K562 (cell line): ENCODE results near the gene GPT2. TPM values are rescaled to one million over a fixed set of nuclear protein-coding genes. Genes with fewer than 3 reads are reported as not detected.

Source experiments
- CBFA2T3 ChIP-seq: fragments of 450-650 bp; IDR thresholded peaks from 2 replicates; pipeline ENCODE4 v1.6.1; 2017
- CBX8 ChIP-seq: fragments of 200-600 bp; sonication (generic); IDR thresholded peaks from 2 replicates; pipeline ENCODE4 v1.6.1; 2012; ENCODE audit warnings: borderline replicate concordance, mixed run types, low read depth, mild to moderate bottlenecking, moderate library complexity, mixed read lengths, low read length, control low read depth, inconsistent platforms; ENCODE audit not compliant: poor library complexity, severe bottlenecking; ENCODE audit errors: extremely low read depth
- HNRNPUL1 ChIP-seq: fragments of 200-400 bp; formaldehyde crosslinking; IDR thresholded peaks from 2 replicates; pipeline ENCODE4 v1.6.1; 2017; ENCODE audit warnings: low read length
- KLF16 ChIP-seq: IDR thresholded peaks from 2 replicates; pipeline ENCODE4 v1.6.1; 2016; ENCODE audit warnings: antibody characterized with exemption
- MCM2 ChIP-seq: fragments of 450-650 bp; IDR thresholded peaks from 2 replicates; pipeline ENCODE4 v1.6.1; 2017; ENCODE audit warnings: low read depth, mild to moderate bottlenecking
- MTF1 ChIP-seq: fragments of 250-450 bp; sonication (Bioruptor Pico); IDR thresholded peaks from 2 replicates; pipeline ENCODE4 v1.9.0; 2021; ENCODE audit warnings: moderate library complexity, mild to moderate bottlenecking, inconsistent platforms, borderline replicate concordance
- RUNX1 ChIP-seq: sonication (generic); IDR thresholded peaks from 2 replicates; pipeline ENCODE4 v1.6.1; 2016; ENCODE audit warnings: antibody characterized with exemption, low read depth
- TCFL5 ChIP-seq: fragments of 250-450 bp; sonication (Bioruptor Pico); conservative IDR thresholded peaks from 2 replicates; pipeline ENCODE4 v1.6.1; 2021; ENCODE audit warnings: mild to moderate bottlenecking, moderate library complexity, matching md5 sums
- ZNF212 ChIP-seq: fragments of 450-650 bp; formaldehyde crosslinking; IDR thresholded peaks from 2 replicates; pipeline ENCODE4 v1.4.0; 2020; ENCODE audit warnings: mild to moderate bottlenecking
- ZNF780A ChIP-seq: fragments of 250-450 bp; sonication (Bioruptor Pico); IDR thresholded peaks from 2 replicates; pipeline ENCODE4 v1.5.0; 2021; ENCODE audit warnings: mild to moderate bottlenecking
- polyA plus RNA-seq, 8 experiments: library from polyadenylated mRNA; depleted of rRNA in 4 of 8; stranded (reverse) in 5 of 8; unstranded in 3 of 8; fragments of >200 nt; fragmentation: Nextera tagmentation in 2 of 8; fragmentation: Illumina TruSeq in 1 of 8; extraction: Ambion mirVana in 2 of 8; extraction: Trizol in 1 of 8; gene quantifications; 2 replicates each; pipeline versions ENCODE4 v1.2.1 to v1.2.3, GENCODE V29; 2011 to 2014; ENCODE audit warnings: inconsistent platforms in 1 of 8, missing spikeins in 1 of 8
- total RNA-seq, 7 experiments: library from RNA; depleted of rRNA in 6 of 7; stranded (reverse); fragments of >200 nt in 6 of 7; fragmentation: Illumina TruSeq in 2 of 7; extraction: Trizol in 2 of 7; gene quantifications; 2 replicates each; pipeline versions ENCODE4 v1.2.1 to v1.2.3, GENCODE V29; 2011 to 2021; ENCODE audit warnings: low replicate concordance in 1 of 7
- TF ChIP-seq, protein P1 (sequence below): IDR thresholded peaks from 2 replicates; pipeline ENCODE4 v1.6.1; 2011; ENCODE audit not compliant: insufficient read length; ENCODE audit errors: extremely low read depth
- TF ChIP-seq, protein P2 (sequence below): sonication (generic); formaldehyde crosslinking; IDR thresholded peaks from 2 replicates; pipeline ENCODE4 v1.8.1; 2023; ENCODE audit warnings: mild to moderate bottlenecking, missing genetic modification reagents
- TF ChIP-seq, protein P3 (sequence below): fragments of 450-650 bp; IDR thresholded peaks from 2 replicates; pipeline ENCODE4 v1.6.1; 2016; ENCODE audit warnings: antibody characterized with exemption
- TF ChIP-seq, protein P4 (sequence below), 2 experiments: fragments of 450-650 bp; IDR thresholded peaks; 2 replicates each; pipeline ENCODE4 v1.6.1; 2016; ENCODE audit warnings: mild to moderate bottlenecking in 2 of 2, borderline replicate concordance in 1 of 2, low read depth in 1 of 2, moderate library complexity in 1 of 2

The GPT2 gene
- total and polyA plus RNA-seq, 9 of the 15 experiments (the other 6 are each of a cell fraction or from before 2014, with no cell fraction given), result 0.79 to 14.4 (median 5.8) TPM

DNA sequence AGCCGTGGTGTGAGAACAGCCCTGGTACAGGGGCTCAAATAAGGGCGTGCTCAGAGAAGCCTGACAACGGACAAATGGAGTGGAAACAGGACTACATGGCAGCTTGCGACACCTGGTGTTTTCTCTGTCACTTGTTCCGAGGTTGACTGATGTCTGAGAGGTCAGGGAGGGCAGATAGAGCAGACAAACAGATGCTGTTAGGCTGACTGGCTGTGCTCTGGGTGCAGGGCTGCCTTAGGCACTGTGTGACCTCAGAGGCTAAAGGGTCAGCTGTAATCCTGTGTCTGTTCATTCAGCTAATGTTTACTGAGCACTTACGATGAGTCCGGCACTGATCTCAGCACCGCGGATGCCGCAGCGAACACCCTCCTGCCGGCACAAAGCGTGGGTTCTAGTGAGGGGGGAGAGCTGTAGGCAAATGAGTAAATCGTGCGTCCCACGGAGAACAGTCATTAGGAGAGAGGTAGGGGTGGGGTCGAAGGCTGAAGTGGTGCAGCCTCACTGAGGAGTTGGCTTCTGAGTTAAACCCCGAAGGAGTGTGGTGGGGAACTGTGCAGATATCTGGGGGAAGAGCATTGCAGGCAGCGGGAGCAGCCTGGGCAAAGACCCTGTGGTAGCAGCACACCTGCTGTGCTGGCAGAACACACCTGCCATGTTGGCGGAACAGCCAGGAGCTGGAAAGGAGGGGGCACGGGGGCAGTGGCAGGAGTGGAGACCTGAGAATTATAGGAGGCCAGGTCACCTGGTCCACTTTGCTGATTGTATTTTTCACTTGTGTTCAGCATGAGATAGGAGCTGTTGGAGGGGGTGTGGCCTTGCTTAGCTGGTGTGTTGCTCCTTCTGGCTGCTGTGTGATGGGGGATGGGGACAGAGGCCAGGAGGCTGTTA, 35.0 kb downstream of the GPT2 start (continued):
- TF ChIP-seq, protein P1, sequence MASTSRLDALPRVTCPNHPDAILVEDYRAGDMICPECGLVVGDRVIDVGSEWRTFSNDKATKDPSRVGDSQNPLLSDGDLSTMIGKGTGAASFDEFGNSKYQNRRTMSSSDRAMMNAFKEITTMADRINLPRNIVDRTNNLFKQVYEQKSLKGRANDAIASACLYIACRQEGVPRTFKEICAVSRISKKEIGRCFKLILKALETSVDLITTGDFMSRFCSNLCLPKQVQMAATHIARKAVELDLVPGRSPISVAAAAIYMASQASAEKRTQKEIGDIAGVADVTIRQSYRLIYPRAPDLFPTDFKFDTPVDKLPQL, result no peak
- TF ChIP-seq MCM2 (no peak), CBFA2T3 (peak; percentile 58), HNRNPUL1 (no peak), ZNF780A (CRISPR knock-in tag) (no peak), KLF16 (no peak), TCFL5 (no peak), ZNF212 (CRISPR knock-in tag) (no peak), RUNX1 (no peak), MTF1 (CRISPR knock-in tag) (no peak), CBX8 (no peak)
- TF ChIP-seq, protein P2, sequence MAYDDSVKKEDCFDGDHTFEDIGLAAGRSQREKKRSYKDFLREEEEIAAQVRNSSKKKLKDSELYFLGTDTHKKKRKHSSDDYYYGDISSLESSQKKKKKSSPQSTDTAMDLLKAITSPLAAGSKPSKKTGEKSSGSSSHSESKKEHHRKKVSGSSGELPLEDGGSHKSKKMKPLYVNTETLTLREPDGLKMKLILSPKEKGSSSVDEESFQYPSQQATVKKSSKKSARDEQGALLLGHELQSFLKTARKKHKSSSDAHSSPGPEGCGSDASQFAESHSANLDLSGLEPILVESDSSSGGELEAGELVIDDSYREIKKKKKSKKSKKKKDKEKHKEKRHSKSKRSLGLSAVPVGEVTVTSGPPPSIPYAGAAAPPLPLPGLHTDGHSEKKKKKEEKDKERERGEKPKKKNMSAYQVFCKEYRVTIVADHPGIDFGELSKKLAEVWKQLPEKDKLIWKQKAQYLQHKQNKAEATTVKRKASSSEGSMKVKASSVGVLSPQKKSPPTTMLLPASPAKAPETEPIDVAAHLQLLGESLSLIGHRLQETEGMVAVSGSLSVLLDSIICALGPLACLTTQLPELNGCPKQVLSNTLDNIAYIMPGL (CRISPR knock-in tag), result no peak
- TF ChIP-seq, protein P3, sequence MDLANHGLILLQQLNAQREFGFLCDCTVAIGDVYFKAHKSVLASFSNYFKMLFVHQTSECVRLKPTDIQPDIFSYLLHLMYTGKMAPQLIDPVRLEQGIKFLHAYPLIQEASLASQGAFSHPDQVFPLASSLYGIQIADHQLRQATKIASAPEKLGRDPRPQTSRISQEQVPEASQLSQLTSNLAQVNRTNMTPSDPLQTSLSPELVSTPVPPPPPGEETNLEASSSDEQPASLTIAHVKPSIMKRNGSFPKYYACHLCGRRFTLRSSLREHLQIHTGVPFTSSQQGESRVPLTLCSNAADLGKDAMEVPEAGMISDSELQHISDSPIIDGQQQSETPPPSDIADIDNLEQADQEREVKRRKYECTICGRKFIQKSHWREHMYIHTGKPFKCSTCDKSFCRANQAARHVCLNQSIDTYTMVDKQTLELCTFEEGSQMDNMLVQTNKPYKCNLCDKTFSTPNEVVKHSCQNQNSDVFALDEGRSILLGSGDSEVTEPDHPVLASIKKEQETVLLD, result no peak
- TF ChIP-seq, protein P4, sequence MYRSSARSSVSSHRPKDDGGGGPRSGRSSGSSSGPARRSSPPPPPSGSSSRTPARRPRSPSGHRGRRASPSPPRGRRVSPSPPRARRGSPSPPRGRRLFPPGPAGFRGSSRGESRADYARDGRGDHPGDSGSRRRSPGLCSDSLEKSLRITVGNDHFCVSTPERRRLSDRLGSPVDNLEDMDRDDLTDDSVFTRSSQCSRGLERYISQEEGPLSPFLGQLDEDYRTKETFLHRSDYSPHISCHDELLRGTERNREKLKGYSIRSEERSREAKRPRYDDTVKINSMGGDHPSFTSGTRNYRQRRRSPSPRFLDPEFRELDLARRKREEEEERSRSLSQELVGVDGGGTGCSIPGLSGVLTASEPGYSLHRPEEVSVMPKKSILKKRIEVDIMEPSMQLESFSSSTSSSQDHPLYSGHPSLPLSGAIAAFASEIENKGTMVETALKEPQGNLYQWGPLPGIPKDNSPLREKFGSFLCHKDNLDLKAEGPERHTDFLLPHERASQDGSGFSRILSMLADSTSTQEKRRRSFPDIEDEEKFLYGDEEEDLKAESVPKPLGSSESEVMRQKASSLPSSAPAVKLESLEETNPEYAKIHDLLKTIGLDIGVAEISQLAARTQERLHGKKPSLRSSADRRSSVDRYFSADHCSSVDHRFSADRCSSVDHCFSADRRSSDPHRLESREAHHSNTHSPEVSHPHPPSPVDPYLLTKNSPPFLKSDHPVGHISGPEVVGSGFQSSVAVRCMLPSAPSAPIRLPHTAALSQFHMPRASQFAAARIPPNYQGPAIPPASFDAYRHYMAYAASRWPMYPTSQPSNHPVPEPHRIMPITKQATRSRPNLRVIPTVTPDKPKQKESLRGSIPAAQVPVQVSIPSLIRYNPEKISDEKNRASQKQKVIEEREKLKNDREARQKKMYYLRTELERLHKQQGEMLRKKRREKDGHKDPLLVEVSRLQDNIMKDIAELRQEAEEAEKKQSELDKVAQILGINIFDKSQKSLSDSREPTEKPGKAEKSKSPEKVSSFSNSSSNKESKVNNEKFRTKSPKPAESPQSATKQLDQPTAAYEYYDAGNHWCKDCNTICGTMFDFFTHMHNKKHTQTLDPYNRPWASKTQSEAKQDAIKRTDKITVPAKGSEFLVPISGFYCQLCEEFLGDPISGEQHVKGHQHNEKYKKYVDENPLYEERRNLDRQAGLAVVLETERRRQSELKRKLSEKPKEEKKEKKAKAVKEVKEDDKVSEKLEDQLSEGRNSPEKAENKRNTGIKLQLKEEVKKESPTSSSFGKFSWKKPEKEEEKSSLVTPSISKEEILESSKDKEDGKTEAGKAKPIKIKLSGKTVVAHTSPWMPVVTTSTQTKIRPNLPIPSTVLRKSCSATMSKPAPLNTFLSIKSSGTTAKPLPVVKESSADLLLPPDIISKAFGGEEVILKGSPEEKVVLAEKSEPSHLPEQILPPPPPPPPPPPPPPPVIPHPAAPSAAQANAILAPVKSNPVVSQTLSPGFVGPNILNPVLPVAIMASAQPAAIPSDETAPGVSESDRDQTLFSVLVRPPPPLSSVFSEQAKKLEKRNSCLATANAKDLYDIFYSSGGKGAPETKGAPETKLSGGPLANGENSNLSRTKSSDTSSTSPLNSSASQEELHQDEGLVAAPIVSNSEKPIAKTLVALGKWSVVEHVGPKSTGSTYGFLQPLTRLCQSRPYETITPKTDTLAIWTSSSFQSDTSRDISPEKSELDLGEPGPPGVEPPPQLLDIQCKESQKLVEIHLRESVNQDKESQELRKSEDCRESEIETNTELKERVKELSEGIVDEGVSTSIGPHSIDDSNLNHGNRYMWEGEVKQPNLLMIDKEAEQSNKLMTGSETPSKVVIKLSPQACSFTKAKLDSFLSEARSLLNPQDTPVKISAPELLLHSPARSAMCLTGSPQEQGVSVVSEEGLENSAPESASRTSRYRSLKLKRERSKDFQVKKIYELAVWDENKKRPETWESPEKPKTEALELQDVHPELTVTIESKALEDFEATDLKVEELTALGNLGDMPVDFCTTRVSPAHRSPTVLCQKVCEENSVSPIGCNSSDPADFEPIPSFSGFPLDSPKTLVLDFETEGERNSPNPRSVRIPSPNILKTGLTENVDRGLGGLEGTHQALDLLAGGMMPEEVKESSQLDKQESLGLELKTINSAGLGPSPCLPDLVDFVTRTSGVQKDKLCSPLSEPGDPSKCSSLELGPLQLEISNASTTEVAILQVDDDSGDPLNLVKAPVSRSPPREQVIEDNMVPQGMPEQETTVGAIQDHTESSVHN (IDR thresholded peaks at IDR 0.05; ENCODE audit: borderline replicate concordance in 1 of 2, low read depth in 1 of 2), result no peak
